WTC11 (cell line): ENCODE measurements around the gene PGD. TPM values are rescaled to one million over a fixed set of nuclear protein-coding genes. Genes with fewer than 3 reads are reported as not detected.

ENCODE experiments used
- ATAC-seq: fragments of 200-7000 bp; cut with Tn5 transposase; 2 replicates; pipeline ENCODE4 v1.10.0; 2021; ENCODE audit warnings: mild to moderate bottlenecking, moderate library complexity
- CTCF ChIA-PET: fragments of 300-600 bp; sonication (Branson Sonifier 250); formaldehyde crosslinking; loops from one replicate; lab custom pipeline; 2021; ENCODE audit warnings: antibody characterized with exemption; lab: Charles Lee
- POLR2A ChIA-PET: fragments of 350-600 bp; sonication (Branson Sonifier 250); formaldehyde crosslinking; loops from one replicate; lab custom pipeline; 2021; ENCODE audit warnings: antibody characterized with exemption; lab: Charles Lee
- DNase-seq: peaks from one replicate; pipeline ENCODE4 v3.0.0; 2021; ENCODE audit warnings: low spot score
- H3K27ac Mint-ChIP-seq: 2 replicates; pipeline ENCODE4 v1.8.0; 2021; ENCODE audit warnings: mixed read lengths
- H3K27me3 Mint-ChIP-seq: 2 replicates; pipeline ENCODE4 v1.8.0; 2021; ENCODE audit warnings: low read depth, mild to moderate bottlenecking, moderate library complexity, mixed read lengths
- H3K36me3 Mint-ChIP-seq: 2 replicates; pipeline ENCODE4 v1.8.0; 2021; ENCODE audit warnings: mixed read lengths
- H3K4me1 Mint-ChIP-seq: 2 replicates; pipeline ENCODE4 v1.8.0; 2022; ENCODE audit warnings: mixed read lengths
- H3K4me3 Mint-ChIP-seq: 2 replicates; pipeline ENCODE4 v1.8.0; 2021; ENCODE audit warnings: mild to moderate bottlenecking, moderate library complexity, mixed read lengths
- H3K9me3 Mint-ChIP-seq: 2 replicates; pipeline ENCODE4 v1.8.0; 2021; ENCODE audit warnings: mixed read lengths
- AR ChIP-seq: fragments of 250-450 bp; sonication (Bioruptor Pico); IDR thresholded peaks from 2 replicates; pipeline ENCODE4 v1.9.0; 2021; ENCODE audit warnings: mild to moderate bottlenecking
- ATF2 ChIP-seq: sonication (generic); formaldehyde crosslinking; IDR thresholded peaks from 2 replicates; pipeline ENCODE4 v1.8.1; 2022; ENCODE audit warnings: low read depth, missing genetic modification reagents, borderline replicate concordance
- CBFB ChIP-seq: sonication (generic); formaldehyde crosslinking; IDR thresholded peaks from 2 replicates; pipeline ENCODE4 v1.8.1; 2022; ENCODE audit warnings: mild to moderate bottlenecking, low read depth, missing genetic modification reagents
- CREM ChIP-seq: sonication (generic); formaldehyde crosslinking; IDR thresholded peaks from 2 replicates; pipeline ENCODE4 v1.8.1; 2022; ENCODE audit warnings: mild to moderate bottlenecking, missing genetic modification reagents, moderate library complexity
- CTCF ChIP-seq: fragments of 200-600 bp; IDR thresholded peaks from 2 replicates; pipeline ENCODE4 v1.8.0; 2022; ENCODE audit warnings: antibody characterized with exemption
- E2F1 ChIP-seq: sonication (generic); formaldehyde crosslinking; IDR thresholded peaks from 2 replicates; pipeline ENCODE4 v1.8.0; 2022; ENCODE audit warnings: mild to moderate bottlenecking, missing genetic modification reagents
- E2F5 ChIP-seq: sonication (generic); formaldehyde crosslinking; IDR thresholded peaks from 2 replicates; pipeline ENCODE4 v1.8.1; 2022; ENCODE audit warnings: mild to moderate bottlenecking, moderate library complexity, missing genetic modification reagents
- ETV6 ChIP-seq: sonication (generic); formaldehyde crosslinking; IDR thresholded peaks from 2 replicates; pipeline ENCODE4 v1.8.1; 2022; ENCODE audit warnings: mild to moderate bottlenecking, missing genetic modification reagents
- GTF2I ChIP-seq: fragments of 250-450 bp; sonication (Bioruptor Pico); conservative IDR thresholded peaks from 2 replicates; pipeline ENCODE4 v1.4.0; 2021; ENCODE audit warnings: mild to moderate bottlenecking
- IRF2 ChIP-seq: sonication (generic); formaldehyde crosslinking; IDR thresholded peaks from 2 replicates; pipeline ENCODE4 v1.8.0; 2022; ENCODE audit warnings: low read depth, missing genetic modification reagents, borderline replicate concordance
- MAX ChIP-seq: sonication (generic); formaldehyde crosslinking; IDR thresholded peaks from 2 replicates; pipeline ENCODE4 v1.8.0; 2022; ENCODE audit warnings: mild to moderate bottlenecking, missing genetic modification reagents
- MXD4 ChIP-seq: fragments of 250-450 bp; sonication (Bioruptor Pico); IDR thresholded peaks from 2 replicates; pipeline ENCODE4 v1.8.0; 2021; ENCODE audit warnings: mild to moderate bottlenecking, moderate library complexity, borderline replicate concordance
- OVOL2 ChIP-seq: fragments of 250-450 bp; sonication (Bioruptor Pico); IDR thresholded peaks from 2 replicates; pipeline ENCODE4 v1.9.0; 2021; ENCODE audit warnings: mild to moderate bottlenecking, borderline replicate concordance
- PREB ChIP-seq: sonication (generic); formaldehyde crosslinking; IDR thresholded peaks from 2 replicates; pipeline ENCODE4 v1.8.1; 2022; ENCODE audit warnings: mild to moderate bottlenecking, missing genetic modification reagents, moderate library complexity, borderline replicate concordance
- RORB ChIP-seq: fragments of 250-450 bp; sonication (Bioruptor Pico); IDR thresholded peaks from 2 replicates; pipeline ENCODE4 v1.9.0; 2021; ENCODE audit warnings: mild to moderate bottlenecking
- SMAD3 ChIP-seq: sonication (generic); formaldehyde crosslinking; IDR thresholded peaks from 2 replicates; pipeline ENCODE4 v1.8.0; 2022; ENCODE audit warnings: missing genetic modification reagents, mild to moderate bottlenecking, borderline replicate concordance
- SMAD4 ChIP-seq: sonication (generic); formaldehyde crosslinking; IDR thresholded peaks from 2 replicates; pipeline ENCODE4 v1.8.0; 2022; ENCODE audit warnings: mild to moderate bottlenecking, missing genetic modification reagents
- TEAD4 ChIP-seq: sonication (generic); formaldehyde crosslinking; IDR thresholded peaks from 2 replicates; pipeline ENCODE4 v1.8.0; 2022; ENCODE audit warnings: mild to moderate bottlenecking, missing genetic modification reagents
- USF1 ChIP-seq: sonication (generic); formaldehyde crosslinking; IDR thresholded peaks from 2 replicates; pipeline ENCODE4 v1.8.0; 2022; ENCODE audit warnings: mild to moderate bottlenecking, missing genetic modification reagents
- ZBTB21 ChIP-seq: sonication (generic); formaldehyde crosslinking; IDR thresholded peaks from 2 replicates; pipeline ENCODE4 v1.8.1; 2023; ENCODE audit warnings: mild to moderate bottlenecking, missing genetic modification reagents, borderline replicate concordance
- ZMAT4 ChIP-seq: fragments of 250-450 bp; sonication (Bioruptor Pico); IDR thresholded peaks from 2 replicates; pipeline ENCODE4 v1.9.0; 2021; ENCODE audit warnings: mild to moderate bottlenecking
- ZNF219 ChIP-seq: sonication (generic); formaldehyde crosslinking; IDR thresholded peaks from 2 replicates; pipeline ENCODE4 v1.8.0; 2023; ENCODE audit warnings: missing genetic modification reagents, mild to moderate bottlenecking, borderline replicate concordance
- ZNF396 ChIP-seq: fragments of 250-450 bp; sonication (Bioruptor Pico); IDR thresholded peaks from 2 replicates; pipeline ENCODE4 v1.8.0; 2021; ENCODE audit warnings: mild to moderate bottlenecking, moderate library complexity, borderline replicate concordance
- ZNF416 ChIP-seq: fragments of 250-450 bp; sonication (Bioruptor Pico); IDR thresholded peaks from 2 replicates; pipeline ENCODE4 v1.9.0; 2021; ENCODE audit warnings: mild to moderate bottlenecking, inconsistent platforms
- ZSCAN18 ChIP-seq: fragments of 250-450 bp; sonication (Bioruptor Pico); IDR thresholded peaks from 2 replicates; pipeline ENCODE4 v2.1.2; 2022; ENCODE audit warnings: mild to moderate bottlenecking, moderate library complexity
- total RNA-seq: library from RNA; stranded (reverse); gene quantifications from 3 replicates; pipeline ENCODE4 v1.2.3, GENCODE V29; 2021

PGD gene
- total RNA-seq, 1 experiment from 2014 or later = 278 TPM

- no peak for ATAC-seq
- no peak for TF ChIP-seq E2F5 (CRISPR knock-in tag)
- TF ChIP-seq AR (CRISPR knock-in tag) = no peak
- no peak for TF ChIP-seq CTCF
- no peak for TF ChIP-seq USF1 (CRISPR knock-in tag)
- TF ChIP-seq ZNF219 (CRISPR knock-in tag) = no peak
- no peak for TF ChIP-seq PREB (CRISPR knock-in tag)
- TF ChIP-seq IRF2 = no peak
- TF ChIP-seq TEAD4 = no peak
- no peak for TF ChIP-seq MXD4
- no peak for TF ChIP-seq RORB (CRISPR knock-in tag)
- TF ChIP-seq ZMAT4 (CRISPR knock-in tag) = no peak
- no peak for TF ChIP-seq MAX (CRISPR knock-in tag)
- no peak for TF ChIP-seq ZSCAN18 (CRISPR knock-in tag)
- no peak for TF ChIP-seq GTF2I (CRISPR knock-in tag)
- TF ChIP-seq SMAD3 = no peak
- no peak for TF ChIP-seq ZNF416 (CRISPR knock-in tag)
- TF ChIP-seq SMAD4 = no peak
- POLR2A ChIA-PET = no interaction called here
- CTCF ChIA-PET = interaction anchor here (0.7 kb wide), 1 partner anchor 400 kb away, joined by 5 read pairs; no protein-coding TSS in a partner anchor
- Mint-ChIP-seq H3K27ac (no peak overlapping the region), H3K9me3 (no peaks in the 10 kb centered on the region), H3K36me3 (peaks cover 68% of the 10 kb centered on the region), H3K27me3 (no peaks in the 10 kb centered on the region), H3K4me3 (no peak overlapping the region), H3K4me1 (peaks cover 6% of the 10 kb centered on the region)
- no peak for DNase-seq
These were observed 68.2 kb downstream of the PGD start for GRCh38 chr1:10467078-10467477.

- Mint-ChIP-seq H3K27ac (no peak overlapping the region), H3K9me3 (no peaks in the 10 kb centered on the region), H3K27me3 (no peaks in the 10 kb centered on the region), H3K4me3 (no peak overlapping the region), H3K4me1 (peaks cover 13% of the 10 kb centered on the region), H3K36me3 (peaks cover 41% of the 10 kb centered on the region)
- DNase-seq (no peak), ATAC-seq (no peak)
- CTCF ChIA-PET = interaction anchor here (0.5 to 0.6 kb wide), 2 partner anchors 14 to 92 kb away, joined by 3 read pairs; no protein-coding TSS in a partner anchor
- POLR2A ChIA-PET = interaction anchor here (0.7 kb wide), 1 partner anchor 39 kb away, joined by 3 read pairs; no protein-coding TSS in a partner anchor
- TF ChIP-seq CREM (CRISPR knock-in tag) (no peak), OVOL2 (no peak), CBFB (no peak), ATF2 (CRISPR knock-in tag) (no peak), ZNF396 (CRISPR knock-in tag) (no peak), ETV6 (CRISPR knock-in tag) (no peak), ZBTB21 (CRISPR knock-in tag) (no peak), E2F1 (CRISPR knock-in tag) (no peak), TEAD4 (no peak)
These were observed 71.2 kb downstream of the PGD start for GRCh38 chr1:10470043-10470442.
